GM18526 (cell line): ENCODE measurements around the gene KDM4C.

Source experiments
- POLR2A ChIP-seq: IDR thresholded peaks from 3 replicates; pipeline ENCODE4 v1.6.1; 2011; ENCODE audit not compliant: insufficient read length; ENCODE audit errors: extremely low read depth

The KDM4C gene

GRCh38 chr9:7201196-7201595 is 443.4 kb downstream of the KDM4C start:
- TF ChIP-seq POLR2A, result no peak

GRCh38 chr9:7205806-7206205 is 448.0 kb downstream of the KDM4C start:
- TF ChIP-seq POLR2A, result no peak

GRCh38 chr9:7206221-7206758 is 448.5 kb downstream of the KDM4C start:
- no peak for TF ChIP-seq POLR2A

DNA sequence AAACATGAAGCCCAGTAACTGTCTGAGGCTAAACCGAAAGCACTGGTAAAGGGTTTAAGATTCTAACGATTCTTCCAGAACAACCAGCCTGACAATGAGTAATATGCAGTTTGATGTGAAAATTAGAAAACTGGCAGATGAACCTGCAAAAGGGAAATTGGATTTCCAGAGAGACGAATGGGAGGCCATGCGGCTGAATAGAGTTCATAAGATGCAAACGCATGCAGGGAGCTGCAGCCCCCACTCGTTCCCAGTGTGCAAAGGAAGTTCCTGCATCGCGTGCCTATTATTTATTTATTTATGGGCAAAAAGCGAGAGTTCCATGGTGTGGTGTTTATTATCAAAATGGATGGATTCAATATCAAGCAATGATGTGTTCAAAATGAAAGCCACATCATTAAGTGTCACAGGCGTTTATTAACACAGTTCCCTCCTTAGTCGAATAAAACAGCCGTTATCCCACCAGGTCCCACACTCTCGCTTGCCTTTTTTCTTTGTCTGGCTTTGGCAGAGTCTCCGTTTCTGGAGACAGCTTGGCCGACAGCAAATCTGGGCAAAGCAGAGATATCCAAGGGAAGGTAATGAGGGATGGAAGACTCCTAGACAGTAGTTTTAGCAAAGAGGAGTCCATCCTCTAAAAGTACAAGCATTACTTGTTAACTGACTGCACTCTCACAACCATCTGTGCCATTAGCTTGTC is 451.4 kb downstream of the KDM4C start:
- TF ChIP-seq POLR2A, result no peak

DNA sequence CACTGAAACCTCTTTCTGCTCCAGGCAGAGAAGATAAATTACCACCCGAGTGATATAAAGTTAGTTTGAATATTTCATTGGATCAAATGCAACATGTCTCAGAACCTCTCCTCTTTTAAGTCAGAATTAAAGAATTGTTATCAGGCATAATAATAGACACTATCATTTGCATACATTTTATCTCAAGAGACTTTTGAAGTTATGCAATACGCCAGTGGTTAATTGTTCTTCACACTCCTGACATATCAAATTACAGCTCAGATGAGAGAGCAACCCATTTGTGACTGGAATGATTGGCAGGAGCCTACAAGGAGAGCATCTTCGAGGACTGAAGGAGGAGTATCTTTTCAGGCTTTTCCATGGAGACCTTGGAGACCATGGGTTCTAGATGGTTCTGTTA is 452.2 kb downstream of the KDM4C start:
- no peak for TF ChIP-seq POLR2A

- no peak for TF ChIP-seq POLR2A
Measured at GRCh38 chr9:7210854-7211637, 453.3 kb downstream of the KDM4C start.

GRCh38 chr9:7211657-7212056 is 453.9 kb downstream of the KDM4C start:
- no peak for TF ChIP-seq POLR2A

- no peak for TF ChIP-seq POLR2A
Measured at GRCh38 chr9:7212101-7212500, 454.3 kb downstream of the KDM4C start.

- no peak for TF ChIP-seq POLR2A
Measured at GRCh38 chr9:7216004-7216841, 458.4 kb downstream of the KDM4C start.

DNA sequence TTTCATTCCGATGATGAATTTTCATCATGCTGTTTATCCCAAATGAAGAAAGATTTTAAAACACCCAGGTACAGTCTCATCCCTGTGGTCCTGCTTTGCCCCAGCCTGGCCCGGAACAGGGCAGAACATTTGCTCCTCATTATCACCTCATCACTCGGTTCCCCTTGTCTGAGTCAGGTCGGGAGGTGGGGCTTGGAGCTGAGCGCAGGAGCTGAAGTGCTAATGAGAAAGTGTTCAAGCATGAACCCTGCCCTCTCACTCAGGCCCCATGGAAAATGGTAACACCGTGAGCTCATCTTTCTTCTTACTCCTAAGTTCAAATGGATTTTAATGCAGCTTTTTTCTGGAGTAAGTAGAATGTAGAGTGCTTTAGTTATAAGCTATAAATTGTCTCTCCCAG is 466.2 kb downstream of the KDM4C start:
- no peak for TF ChIP-seq POLR2A
